HepG2 (cell line): ENCODE measurements around the gene ANXA3.

ENCODE experiments used
- GMEB1 ChIP-seq: sonication (generic); formaldehyde crosslinking; IDR thresholded peaks from 2 replicates; pipeline ENCODE4 v1.5.1; 2020; ENCODE audit warnings: missing genetic modification reagents, mild to moderate bottlenecking, borderline replicate concordance
- SAFB2 ChIP-seq: sonication (generic); formaldehyde crosslinking; IDR thresholded peaks from 2 replicates; pipeline ENCODE4 v1.5.1; 2020; ENCODE audit warnings: missing genetic modification reagents, low read depth, mild to moderate bottlenecking, borderline replicate concordance
- ZNF558 ChIP-seq: sonication (generic); formaldehyde crosslinking; IDR thresholded peaks from 2 replicates; pipeline ENCODE4 v1.9.0; 2022; ENCODE audit warnings: mild to moderate bottlenecking, missing genetic modification reagents, borderline replicate concordance
- ZNF777 ChIP-seq: sonication (generic); formaldehyde crosslinking; IDR thresholded peaks from 2 replicates; pipeline ENCODE4 v1.4.0; 2020; ENCODE audit warnings: missing genetic modification reagents
- TF ChIP-seq, protein P1 (sequence below), 2 experiments: IDR thresholded peaks; 2 replicates each; pipeline ENCODE4 v1.6.1; 2011 to 2012; ENCODE audit warnings: low read length in 2 of 2, borderline replicate concordance in 1 of 2, low read depth in 1 of 2, mild to moderate bottlenecking in 1 of 2, moderate library complexity in 1 of 2
- TF ChIP-seq, protein P2 (sequence below): sonication (generic); formaldehyde crosslinking; IDR thresholded peaks from 2 replicates; pipeline ENCODE4 v1.5.0; 2020; ENCODE audit warnings: mild to moderate bottlenecking, missing genetic modification reagents, moderate library complexity

DNA sequence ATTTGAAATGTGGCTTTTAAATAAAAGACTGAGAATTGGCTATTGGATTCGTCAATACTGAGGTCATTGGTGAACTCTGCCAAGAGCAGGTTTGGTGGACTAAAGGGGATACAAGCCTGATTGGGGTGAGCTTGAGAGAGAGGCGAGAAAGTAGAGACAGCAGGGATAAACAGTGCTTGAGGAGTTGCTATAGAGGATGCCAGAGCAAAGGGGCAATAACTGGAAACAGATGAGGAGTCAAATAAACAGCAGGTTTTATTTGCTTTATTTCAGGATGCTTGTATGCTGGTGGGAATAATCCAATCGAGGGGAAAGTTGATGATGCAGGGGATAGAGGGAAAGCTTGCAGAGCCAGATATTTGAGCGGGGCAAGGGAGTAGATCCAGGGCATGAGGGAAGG is 24.0 kb upstream of the ANXA3 start:
- TF ChIP-seq ZNF558 (no peak), SAFB2 (CRISPR knock-in tag) (no peak), GMEB1 (no peak), ZNF777 (CRISPR knock-in tag) (no peak)
- TF ChIP-seq, protein P1, sequence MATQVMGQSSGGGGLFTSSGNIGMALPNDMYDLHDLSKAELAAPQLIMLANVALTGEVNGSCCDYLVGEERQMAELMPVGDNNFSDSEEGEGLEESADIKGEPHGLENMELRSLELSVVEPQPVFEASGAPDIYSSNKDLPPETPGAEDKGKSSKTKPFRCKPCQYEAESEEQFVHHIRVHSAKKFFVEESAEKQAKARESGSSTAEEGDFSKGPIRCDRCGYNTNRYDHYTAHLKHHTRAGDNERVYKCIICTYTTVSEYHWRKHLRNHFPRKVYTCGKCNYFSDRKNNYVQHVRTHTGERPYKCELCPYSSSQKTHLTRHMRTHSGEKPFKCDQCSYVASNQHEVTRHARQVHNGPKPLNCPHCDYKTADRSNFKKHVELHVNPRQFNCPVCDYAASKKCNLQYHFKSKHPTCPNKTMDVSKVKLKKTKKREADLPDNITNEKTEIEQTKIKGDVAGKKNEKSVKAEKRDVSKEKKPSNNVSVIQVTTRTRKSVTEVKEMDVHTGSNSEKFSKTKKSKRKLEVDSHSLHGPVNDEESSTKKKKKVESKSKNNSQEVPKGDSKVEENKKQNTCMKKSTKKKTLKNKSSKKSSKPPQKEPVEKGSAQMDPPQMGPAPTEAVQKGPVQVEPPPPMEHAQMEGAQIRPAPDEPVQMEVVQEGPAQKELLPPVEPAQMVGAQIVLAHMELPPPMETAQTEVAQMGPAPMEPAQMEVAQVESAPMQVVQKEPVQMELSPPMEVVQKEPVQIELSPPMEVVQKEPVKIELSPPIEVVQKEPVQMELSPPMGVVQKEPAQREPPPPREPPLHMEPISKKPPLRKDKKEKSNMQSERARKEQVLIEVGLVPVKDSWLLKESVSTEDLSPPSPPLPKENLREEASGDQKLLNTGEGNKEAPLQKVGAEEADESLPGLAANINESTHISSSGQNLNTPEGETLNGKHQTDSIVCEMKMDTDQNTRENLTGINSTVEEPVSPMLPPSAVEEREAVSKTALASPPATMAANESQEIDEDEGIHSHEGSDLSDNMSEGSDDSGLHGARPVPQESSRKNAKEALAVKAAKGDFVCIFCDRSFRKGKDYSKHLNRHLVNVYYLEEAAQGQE (IDR thresholded peaks at IDR 0.05; ENCODE audit: borderline replicate concordance in 1 of 2, low read depth in 1 of 2, low read length in 2 of 2): no peak
- TF ChIP-seq, protein P2, sequence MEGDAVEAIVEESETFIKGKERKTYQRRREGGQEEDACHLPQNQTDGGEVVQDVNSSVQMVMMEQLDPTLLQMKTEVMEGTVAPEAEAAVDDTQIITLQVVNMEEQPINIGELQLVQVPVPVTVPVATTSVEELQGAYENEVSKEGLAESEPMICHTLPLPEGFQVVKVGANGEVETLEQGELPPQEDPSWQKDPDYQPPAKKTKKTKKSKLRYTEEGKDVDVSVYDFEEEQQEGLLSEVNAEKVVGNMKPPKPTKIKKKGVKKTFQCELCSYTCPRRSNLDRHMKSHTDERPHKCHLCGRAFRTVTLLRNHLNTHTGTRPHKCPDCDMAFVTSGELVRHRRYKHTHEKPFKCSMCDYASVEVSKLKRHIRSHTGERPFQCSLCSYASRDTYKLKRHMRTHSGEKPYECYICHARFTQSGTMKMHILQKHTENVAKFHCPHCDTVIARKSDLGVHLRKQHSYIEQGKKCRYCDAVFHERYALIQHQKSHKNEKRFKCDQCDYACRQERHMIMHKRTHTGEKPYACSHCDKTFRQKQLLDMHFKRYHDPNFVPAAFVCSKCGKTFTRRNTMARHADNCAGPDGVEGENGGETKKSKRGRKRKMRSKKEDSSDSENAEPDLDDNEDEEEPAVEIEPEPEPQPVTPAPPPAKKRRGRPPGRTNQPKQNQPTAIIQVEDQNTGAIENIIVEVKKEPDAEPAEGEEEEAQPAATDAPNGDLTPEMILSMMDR (CRISPR knock-in tag): no peak
